HG02852 (cell line): ENCODE results near the gene GLP2R.
"Not testable (repeated sequence)": the region's sequence is repeated elsewhere in the genome, so short reads cannot be mapped to it uniquely, and the experiment has no call there.

ENCODE experiments used
- ATAC-seq: cut with Tn5 transposase; IDR thresholded peaks from one replicate; pipeline ENCODE4 v1.9.1; 2021; ENCODE audit warnings: mild to moderate bottlenecking, moderate library complexity; ENCODE audit not compliant: unreplicated experiment

GLP2R gene

DNA sequence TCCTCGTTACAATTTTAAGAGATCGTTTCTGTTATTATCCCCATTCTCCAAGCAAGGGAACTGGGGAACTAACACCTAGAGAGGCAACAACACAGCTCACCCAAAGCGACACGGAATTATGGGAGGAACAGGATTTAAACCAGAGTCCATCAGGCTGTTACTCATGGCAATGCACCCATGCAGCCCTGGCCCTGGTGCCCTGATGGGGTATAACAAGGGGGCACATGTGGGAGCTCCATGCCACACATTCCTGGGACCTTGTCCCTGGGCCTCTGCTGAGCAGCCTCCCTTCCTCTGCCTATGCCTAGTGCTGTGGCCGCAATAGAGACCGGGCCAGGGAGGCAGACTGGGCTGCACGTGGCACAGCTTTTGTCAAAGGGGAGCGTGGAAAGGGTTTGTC, 92.6 kb downstream of the GLP2R start:
- no peak for ATAC-seq

DNA sequence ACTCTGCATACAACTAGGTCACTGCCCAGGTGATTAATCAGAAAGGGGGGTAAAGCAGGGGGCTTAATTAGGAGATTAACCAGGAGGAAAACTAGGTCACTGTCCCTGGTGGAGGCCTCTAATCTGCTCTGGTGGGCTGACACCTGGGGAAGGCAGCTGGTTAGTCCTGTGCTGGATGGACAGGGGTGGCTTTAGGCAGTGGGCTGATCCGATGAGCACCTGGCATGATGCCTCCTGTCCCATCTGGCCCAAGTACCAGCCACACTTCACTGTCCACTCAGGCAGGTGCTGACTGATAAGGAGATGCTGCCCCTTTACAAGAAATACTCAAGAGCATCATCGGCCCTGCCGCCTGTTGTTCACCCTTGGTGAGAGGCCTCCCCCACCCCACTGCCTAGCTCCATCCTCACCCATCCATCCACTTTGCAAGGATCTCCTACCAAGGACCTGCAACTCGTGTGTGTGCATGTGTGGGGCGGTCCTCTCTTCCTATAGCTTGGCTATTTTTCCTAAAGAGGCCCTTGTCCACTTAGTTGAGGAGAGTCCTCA, 93.2 kb downstream of the GLP2R start:
- no peak for ATAC-seq

DNA sequence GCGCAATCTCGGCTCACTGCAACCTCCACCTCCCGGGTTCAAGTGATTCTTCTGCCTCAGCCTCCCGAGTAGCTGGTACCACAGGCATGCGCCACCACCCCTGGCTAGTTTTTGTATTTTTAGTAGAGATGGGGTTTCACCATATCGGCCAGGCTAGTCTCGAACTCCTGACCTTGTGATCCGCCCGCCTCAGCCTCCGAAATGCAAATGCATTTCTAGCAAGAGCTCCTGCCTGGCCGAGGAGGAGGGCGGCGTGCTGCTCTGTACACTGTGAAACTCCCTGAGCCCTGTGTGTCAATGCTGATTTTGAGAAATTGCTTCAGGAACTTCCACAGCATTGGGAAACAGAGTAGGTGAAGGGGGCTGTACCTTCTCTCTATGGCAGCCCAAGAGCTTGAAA, 95.5 kb downstream of the GLP2R start:
- ATAC-seq: not testable (repeated sequence)

DNA sequence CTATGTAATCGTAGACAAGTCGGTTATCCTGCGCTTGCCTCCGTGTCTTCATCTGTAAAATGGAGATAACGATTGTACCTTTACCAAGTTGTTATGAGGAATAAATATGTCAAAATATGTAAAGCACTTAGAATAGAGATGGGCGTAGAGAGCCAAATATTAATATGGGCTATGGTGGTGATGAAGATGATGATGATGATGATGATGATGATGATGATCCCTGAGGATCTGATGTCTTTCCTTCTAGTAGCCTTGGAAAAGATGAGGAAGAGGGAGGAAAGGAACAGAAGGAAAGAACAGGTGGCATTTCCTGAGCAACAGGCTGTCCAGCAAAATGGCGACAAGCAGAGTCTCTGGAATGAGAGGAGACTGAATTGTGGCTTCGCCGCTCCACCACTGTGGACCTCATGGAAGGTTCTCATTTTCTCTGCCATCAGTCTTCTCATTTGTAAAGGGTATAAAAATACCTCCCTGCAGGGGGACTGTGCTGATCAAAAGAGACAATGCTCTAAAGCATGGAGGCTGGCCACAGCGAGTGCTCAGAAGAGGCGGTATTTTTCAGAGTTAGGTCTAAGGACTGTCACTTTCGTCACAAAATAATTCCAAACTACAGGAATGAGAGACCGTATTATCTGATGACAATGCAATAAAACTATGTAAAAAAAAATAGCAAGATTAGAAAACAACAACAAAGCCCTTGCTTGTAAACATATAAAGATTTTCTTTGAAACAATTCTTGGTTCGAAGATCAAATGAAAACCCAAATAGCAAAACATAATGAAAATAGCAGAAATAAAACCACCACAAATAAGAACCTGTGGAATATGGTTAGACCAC, 96.5 kb downstream of the GLP2R start:
- ATAC-seq: no peak

DNA sequence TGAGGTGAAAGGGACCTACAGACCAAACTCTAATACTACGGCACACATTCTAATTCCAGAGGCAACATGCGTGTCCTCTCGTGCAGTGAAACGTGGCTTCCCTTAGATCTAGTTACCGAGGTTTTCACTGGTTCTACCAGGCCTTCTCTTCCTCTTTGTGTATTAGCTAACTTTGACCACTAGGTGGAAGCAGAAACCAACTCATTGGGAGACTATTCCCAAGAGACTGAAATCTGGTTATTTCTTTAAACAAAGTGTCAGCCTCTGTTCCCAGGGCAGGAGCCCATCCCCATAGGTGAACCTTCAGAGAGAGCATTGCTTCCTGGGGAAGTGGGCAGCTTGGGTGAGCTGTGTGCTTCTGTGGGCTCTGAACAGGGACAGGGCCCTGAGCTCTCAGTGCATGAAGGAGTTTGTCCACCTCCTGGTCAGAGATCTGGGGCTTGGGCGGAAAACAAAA, 99.0 kb downstream of the GLP2R start:
- peak; percentile 59 for ATAC-seq

DNA sequence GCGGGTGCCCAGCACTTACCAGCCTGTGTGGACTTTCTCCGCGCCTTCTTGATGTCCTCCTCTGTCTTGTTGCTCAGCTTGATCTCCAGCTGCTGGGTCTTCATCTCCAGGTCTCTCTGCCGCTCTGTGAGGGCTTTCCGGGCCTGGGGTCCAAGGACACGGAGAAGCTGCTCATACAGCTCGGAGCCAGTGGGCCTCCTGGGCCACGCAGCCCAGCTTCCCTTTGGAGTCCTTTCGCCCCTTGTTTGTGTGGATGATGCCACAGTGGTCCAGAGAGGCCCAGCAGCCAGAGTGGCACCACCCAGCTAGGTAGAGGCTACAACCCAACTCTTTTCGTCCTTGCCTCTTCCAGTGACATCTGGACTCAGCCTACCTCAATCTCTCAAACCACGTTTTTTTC, 99.7 kb downstream of the GLP2R start:
- no peak for ATAC-seq

DNA sequence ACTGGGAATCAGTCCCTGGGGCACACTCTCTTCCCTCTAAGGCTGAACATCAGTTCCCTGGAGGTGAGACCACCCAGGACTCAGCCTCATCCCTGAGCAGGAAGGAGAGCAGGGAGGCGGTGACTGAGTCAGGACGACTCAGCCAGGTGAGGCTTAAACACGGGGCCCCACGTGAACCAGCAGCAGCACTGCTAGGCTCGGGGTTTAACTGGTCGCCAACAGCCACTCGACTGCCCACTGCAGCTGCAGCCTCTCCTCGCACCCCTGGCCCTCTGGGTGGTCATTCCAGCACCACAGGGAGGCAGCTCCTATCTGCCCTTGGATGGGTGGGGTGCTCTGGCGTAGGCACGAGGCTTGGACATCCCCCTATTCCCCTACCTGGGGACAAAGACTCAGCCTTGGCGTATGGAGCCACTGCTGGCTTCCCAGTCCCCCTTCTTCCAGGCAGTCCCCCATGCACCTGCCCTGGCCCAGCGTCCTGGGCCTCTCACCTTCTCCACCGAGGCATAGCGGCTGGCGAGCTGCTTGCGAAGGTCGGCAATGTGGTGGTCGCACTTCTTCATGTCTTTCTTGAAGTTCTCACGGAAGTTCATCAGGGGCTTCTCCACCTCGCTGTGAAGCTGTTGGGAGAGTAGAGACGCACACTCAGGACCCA, 100.6 kb downstream of the GLP2R start:
- no peak for ATAC-seq

DNA sequence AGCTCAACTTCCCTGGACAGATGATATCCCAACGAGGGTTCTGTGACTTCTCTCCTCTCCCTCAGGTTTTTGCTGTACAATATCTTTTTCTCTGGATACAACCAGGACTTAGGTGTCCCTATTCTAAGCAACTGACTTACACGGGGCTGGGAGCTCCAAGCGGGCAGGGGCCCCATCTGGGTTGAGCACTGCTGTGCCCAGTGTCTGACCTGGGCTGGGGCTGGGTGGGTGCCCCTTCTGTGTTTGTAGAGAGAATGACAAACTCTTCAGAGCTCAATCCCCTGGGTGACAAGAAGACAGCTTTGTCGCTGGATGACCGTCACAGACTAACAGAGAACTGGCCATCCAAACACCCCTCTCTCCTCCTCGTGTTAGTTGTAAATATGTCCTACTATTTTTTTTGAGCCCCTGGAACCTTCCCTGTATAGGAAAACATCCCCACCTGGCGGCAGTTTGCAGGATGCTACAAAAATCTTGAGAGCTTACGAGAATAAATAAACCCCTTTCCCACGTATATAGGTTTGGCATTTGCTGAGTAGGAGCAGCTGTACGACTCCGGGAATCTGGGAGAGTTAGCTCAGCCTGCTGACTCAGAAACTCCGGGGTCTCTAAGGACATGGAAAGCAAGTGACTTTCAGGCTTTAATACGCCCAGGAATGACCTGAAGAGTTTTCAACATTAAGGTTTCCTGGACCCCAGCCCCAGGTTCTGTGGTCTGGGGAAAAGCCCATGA, 103.0 kb downstream of the GLP2R start:
- ATAC-seq: no peak

DNA sequence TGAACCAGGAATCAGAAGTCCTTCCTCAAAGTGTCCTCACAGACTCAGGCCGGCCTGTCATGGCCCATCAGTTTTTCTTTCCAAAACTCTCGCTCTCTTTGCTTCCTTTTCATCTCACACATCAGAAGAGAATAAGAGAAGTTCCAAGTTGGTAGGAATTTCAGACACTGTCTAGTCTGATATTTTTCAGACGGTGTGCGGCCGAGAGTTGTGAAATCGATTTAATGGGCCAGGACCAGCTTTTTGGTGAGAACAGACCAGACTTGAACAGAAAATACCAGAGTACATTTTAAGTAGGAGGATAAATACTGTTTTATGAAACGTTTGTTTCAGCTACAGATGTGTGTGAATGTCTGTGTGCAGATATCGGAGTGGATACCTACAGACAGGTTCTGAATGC, 104.1 kb downstream of the GLP2R start:
- no peak for ATAC-seq

DNA sequence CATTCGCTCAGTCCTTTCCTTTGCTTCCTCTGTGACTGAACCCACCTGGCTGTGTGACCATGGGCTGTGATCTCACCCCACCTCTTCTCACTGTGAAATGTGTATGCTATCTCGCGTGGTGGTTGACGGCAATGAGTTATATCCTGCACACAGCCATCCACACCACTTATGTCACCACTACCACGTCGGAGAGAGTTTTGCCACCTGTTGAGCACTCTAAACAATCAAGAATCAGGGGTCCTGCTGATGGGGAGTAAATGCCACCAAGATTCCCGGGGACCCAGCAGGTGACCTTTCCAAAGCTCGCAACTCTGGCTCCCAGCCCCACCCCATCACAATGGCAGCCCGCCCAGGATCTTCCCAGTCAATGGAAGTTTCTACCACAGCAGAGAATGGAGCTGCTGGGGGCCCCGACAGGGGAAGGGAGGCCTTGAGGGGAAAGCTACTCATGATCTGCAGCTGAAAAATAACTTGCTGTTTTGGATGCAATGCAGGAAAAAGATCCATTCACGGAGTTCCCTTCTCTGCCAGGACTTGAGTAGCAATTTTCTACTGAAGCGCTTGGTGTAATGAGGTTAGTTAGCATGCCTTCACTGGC, 105.5 kb downstream of the GLP2R start:
- ATAC-seq: no peak

DNA sequence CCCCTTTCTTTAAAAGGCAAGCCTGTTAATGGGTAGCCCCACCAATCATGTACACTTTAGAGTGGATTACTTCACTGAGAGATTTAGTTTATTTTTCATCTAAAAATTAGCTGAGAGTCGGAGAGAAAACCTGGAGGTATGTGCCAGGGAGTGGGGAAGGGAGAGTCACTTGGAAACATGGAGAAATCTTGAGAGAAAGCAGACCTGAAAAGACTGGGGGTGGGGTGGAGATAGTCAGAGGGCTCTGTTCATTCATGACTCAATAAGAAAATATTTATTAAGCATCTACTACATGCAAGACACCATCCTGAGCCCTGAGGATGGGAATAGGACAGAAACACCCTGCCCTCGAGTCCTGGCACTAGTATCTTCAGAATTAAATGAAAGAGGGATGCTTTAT, 106.8 kb downstream of the GLP2R start:
- no peak for ATAC-seq

DNA sequence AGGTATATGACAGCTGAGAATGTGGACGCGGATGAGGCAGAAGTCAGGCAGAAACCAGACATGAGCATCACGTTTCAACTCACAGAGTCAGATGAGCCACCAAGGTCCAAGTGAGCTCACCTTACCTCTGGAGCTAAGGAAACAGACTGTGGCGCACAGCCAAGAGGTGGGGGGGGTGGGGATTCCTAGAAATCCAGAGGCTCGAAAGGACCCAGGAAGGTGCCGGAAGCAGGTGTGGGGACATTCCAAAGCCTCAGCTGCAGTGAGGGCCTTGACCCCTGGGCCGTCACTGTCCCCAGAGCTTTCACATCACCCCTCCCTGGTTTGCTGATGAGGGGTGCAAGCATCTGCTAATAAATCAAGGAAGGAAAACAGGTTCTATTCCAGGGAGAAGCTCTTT, 108.6 kb downstream of the GLP2R start:
- ATAC-seq: no peak

DNA sequence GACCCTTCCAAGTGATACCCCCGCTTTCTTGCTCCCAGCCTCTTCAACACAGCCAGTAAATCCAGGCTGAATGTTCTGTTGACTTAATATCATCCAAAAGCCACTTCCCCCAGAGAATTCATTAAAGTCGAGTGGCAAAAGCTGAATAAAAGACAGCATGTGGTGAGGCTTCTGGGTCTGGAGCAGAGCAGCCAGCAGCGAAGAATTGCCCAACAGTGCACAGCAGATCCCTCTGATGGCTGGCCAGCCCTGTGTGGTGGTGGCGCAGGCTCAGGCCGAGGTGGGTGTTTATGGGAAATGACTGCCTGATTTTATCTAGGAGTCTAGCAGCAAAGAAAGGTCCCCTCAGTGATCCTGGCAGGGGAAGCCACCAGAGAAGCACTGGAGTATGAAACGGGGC, 109.7 kb downstream of the GLP2R start:
- ATAC-seq: no peak

DNA sequence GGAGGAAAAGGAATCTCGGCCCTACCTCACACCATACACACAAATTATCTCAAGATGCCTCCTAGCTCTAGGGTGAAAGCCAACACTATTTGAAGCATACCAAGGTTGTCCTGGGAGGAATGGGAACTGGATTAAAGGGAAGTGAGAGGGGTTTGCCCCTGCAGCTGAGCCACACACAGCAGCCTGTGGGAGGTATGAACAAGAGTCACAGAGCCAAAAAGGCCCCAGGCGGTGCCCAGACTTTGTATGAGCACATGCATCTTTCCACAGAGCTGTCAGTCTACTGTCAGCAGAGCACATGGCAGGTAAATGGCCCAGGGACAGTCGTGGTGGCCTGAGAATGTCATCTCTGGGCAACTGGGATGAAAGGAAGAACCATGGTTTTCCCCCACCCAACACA, 110.4 kb downstream of the GLP2R start:
- ATAC-seq: no peak

DNA sequence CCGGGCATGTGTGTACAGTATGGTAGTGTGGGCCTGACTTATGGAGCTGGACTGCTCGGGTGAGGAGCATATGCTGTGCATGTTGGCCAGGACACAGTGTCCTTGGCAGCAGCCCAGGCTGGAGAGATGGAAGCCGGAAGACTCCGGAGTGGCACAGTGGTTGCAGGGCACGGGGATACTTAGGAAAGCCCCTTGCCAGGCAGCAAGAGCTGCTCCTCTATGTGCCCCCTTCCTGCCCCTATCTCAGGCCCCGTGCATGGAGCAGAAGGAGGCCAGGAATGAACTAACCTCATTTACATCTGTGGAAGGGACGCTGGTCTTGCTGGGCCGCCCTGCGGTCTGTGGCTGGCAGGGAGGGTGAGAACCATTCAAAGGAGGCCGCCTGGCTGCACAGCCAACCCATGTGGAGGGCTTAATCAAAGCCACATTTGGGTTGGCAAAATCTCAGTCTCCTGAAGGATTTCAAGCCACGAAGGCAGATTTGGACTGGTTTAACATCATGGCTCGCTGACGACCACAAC, 111.6 kb downstream of the GLP2R start:
- ATAC-seq: no peak

DNA sequence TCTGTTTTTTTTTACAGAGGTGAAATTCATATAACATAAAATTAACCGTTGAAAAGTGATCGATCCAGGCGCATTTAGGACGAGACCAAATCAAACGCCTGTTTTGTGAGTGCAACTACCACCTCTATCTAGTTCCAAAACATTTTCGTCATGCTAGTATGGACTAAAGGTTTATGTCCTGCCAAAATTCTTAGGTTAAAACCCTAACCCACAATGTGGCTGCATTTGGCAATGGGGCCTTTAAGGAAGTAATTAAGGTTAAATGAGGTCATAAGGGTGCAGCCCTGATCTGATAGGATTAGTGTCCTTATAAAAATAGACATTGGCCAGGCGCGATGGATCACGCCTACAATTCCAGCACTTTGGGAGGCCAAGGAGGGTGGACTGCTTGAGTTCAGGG, 112.2 kb downstream of the GLP2R start:
- no peak for ATAC-seq

DNA sequence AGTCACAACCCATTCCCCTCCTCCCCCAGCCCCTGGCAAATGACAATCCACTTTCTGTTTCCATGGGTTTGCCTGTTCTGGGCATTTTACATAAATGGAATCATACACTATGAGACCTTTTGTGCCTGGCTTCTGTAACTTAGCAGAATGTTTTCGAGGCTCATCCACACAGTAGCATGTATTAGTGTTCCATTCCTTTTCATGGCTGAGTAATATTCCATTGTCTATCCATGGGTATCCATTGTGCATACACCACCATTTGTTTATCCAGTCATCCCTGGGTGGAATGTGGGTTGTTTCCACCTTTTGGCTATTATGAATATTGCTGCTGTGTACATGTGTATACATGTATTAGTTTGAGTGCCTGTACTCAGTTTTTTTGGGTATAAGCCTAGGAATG, 113.0 kb downstream of the GLP2R start:
- no peak for ATAC-seq

DNA sequence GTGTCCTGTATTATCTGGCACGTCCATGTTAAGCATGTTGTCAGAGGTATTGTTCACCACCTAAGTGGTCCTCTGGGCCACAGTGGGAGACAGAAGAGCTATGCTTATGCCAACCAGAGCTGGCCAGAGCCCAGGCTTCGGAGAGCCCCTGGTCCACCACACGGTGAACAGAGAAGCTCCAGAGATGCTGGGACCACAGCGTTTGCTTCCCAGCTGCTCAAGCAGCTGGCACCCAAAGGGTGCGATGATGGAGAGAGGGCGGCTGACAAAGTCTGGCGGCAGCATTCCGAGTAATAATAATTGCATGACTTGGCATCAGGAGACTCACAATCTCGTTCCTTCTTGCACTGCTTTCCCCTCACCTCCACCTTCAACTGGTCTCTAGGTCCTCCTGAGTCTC, 115.1 kb downstream of the GLP2R start:
- no peak for ATAC-seq

DNA sequence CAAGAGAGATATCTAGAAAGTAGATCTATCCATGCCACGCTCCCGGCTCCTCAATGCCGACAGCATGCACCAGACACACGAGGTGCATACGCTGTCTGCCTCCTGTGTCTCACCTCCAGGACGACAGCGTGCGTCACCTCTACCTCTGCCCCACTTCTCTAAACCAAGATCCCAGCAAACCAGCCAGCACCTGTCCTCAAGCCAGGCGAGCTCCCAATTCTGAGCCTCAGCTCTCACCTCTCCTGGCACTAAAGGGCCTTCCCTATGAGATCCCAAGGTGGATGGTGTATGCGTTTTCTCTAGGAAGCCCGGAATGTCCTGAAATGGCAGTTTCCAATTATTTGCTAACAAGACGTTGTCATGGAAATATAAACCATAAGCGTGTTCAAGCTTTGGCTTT, 115.6 kb downstream of the GLP2R start:
- no peak for ATAC-seq
